ENCODE data around the gene CAMK2A. TPM values are rescaled to one million over a fixed set of nuclear protein-coding genes. Genes with fewer than 3 reads are reported as not detected.

Gene CAMK2A
- total RNA-seq = 0.18 and 0.29 TPM in 2 replicates

DNA sequence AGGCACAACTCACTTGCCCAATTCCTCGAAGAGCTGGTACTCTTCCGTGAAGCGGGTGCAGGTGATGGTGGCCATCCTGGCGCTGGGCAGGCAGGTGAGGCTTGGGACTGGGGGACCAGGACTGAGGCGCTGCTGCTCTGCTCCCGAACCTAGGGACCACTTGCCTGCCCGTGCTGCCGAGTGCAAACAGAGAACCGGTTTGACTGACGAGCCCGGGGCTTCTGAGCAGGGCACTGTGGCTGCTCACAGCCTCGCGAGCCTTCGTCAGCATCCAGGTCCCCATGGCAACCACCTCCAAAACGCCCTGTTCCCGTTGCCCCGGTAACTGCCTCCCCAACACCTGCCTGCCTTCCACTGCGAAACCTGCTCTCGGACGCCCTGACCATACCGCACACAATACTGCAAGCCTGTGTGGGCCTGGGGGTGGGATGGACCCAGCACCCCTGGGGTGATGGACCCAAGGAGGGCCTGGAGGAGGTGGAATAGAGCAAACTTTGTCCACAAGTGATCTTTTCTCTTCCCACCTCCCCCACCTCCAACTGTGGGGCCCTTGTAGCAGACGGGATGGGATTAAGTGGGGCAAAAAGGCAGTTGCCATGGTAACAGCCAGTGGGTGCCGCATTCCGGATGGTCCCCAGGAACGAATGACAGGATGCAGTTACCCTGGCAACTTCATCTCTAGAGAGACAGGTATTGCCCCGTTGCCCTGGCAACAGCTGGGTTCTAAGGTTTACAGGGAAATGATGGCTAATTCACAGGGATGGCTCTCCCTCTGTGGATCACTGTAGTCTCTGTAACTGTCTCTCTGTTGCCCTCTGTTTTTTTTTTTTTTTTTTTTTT is at the start of gene CAMK2A:
Gene CAMK2A, minus strand, starts transcription at position 223 of the 840 bp plus-strand sequence. Its CDS starts 148 bp downstream, at position 75.

GRCh38 chr5:150302301-150303069 is 12.9 kb upstream of the CAMK2A start, which contains the start of gene ARSI:
TSS of gene ARSI (minus strand) at chr5:150302905. CDS start at chr5:150302373, 532 bp downstream.

DNA sequence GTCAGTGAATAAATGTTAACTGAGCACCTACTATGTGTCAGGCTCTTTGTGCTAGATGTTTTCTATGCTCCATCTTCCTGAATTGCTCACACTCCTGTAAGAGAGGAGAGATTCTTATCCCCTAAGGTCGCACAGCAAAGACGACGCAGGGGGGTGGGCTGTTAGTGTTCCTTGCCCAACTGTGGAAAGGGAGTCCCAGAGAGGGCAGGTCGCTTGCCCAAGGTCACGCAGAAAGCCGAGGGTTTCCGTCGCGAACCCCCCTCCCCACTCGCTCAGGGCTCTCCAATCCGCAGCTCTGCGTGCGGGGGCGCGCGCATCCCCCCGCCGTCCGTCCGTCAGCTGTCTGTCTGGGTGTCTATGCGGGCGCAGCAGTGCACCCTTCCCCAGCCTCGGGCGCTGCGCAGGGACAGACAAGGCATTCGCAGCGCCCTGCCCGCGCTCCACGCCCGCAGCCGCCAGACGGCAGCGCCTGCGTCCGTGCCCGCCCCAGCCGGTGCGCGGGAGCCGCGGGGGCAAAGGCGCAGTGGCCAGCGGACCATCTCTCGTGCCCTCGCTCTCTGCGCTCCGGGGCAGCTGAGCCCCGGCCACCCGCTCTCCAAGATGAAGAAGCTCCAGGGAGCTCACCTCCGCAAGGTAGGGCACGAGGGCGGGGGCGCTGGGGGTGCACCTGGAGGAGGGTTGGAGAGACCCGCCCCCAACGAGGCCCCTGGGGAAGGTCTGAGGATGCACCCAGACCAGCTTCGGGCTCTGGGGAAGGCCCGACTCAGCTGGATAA is 99.7 kb downstream of the CAMK2A start, which contains the start of gene SLC6A7:
Gene SLC6A7, plus strand, starts transcription at position 335 of the 775 bp plus-strand sequence. Its CDS starts 266 bp downstream, at position 601.

Other genes starting within 250 kb of the CAMK2A start
- 0.18 and 0.29 TPM in 2 replicates for gene CSF1R, start 203.2 kb downstream of the CAMK2A start, total RNA-seq
- gene PDGFRB, start 133.9 kb downstream of the CAMK2A start, total RNA-seq = 138 and 149 TPM in 2 replicates
- gene CDX1, start 123.0 kb downstream of the CAMK2A start, total RNA-seq = not detected in 2 replicates
- not detected in 2 replicates for gene SLC6A7, start 99.7 kb downstream of the CAMK2A start, total RNA-seq
- 1.2 and 1.8 TPM in 2 replicates for gene ARSI, start 13.1 kb upstream of the CAMK2A start, total RNA-seq
- gene TCOF1, start 67.9 kb upstream of the CAMK2A start, total RNA-seq = 37.8 and 39.5 TPM in 2 replicates
- gene CD74, start 123.1 kb upstream of the CAMK2A start, total RNA-seq = 9.9 and 10.7 TPM in 2 replicates
- gene RPS14, start 160.0 kb upstream of the CAMK2A start, total RNA-seq = 3,357 and 3,696 TPM in 2 replicates
- 49.6 and 58.3 TPM in 2 replicates for gene NDST1, start 218.4 kb upstream of the CAMK2A start, total RNA-seq

Data from myometrial cell (primary cell).